ACC112 (cell line): ENCODE results near the gene CSNK1G3.
A peak's percentile ranks its signal among the peaks of the same experiment; 100 is the strongest.

Experiments
- H2AFZ ChIP-seq: fragments of 200-600 bp; sonication (generic); one replicate; pipeline ENCODE4 v1.6.0; 2017; ENCODE audit warnings: antibody characterized with exemption, low read length; ENCODE audit not compliant: unreplicated experiment
- H3K27ac ChIP-seq: fragments of 200-600 bp; sonication (generic); 2 replicates; pipeline ENCODE4 v1.5.1; 2014; ENCODE audit warnings: low read depth, mild to moderate bottlenecking, antibody characterized with exemption, low read length, moderate library complexity
- H3K27me3 ChIP-seq: fragments of 200-600 bp; sonication (generic); 2 replicates; pipeline ENCODE4 v1.6.1; 2014; ENCODE audit warnings: mild to moderate bottlenecking, antibody characterized with exemption, low read length, moderate library complexity, mixed read lengths; ENCODE audit not compliant: insufficient read depth
- H3K36me3 ChIP-seq: fragments of 200-600 bp; sonication (generic); 2 replicates; pipeline ENCODE4 v1.6.1; 2016; ENCODE audit warnings: mild to moderate bottlenecking, antibody characterized with exemption, low read length, moderate library complexity, mixed read lengths; ENCODE audit not compliant: insufficient read depth
- H3K4me1 ChIP-seq: fragments of 200-600 bp; sonication (generic); one replicate; pipeline ENCODE4 v1.6.1; 2016; ENCODE audit warnings: low read length, mixed read lengths; ENCODE audit not compliant: insufficient read depth, unreplicated experiment, control insufficient read depth
- H3K4me3 ChIP-seq: fragments of 200-600 bp; sonication (generic); 2 replicates; pipeline ENCODE4 v1.5.1; 2014; ENCODE audit warnings: mild to moderate bottlenecking, low read depth, low read length
- H3K79me2 ChIP-seq: fragments of 200-600 bp; sonication (generic); one replicate; pipeline ENCODE4 v1.6.0; 2016; ENCODE audit warnings: low read length; ENCODE audit not compliant: control insufficient read depth, unreplicated experiment, insufficient read depth

CSNK1G3 gene

DNA sequence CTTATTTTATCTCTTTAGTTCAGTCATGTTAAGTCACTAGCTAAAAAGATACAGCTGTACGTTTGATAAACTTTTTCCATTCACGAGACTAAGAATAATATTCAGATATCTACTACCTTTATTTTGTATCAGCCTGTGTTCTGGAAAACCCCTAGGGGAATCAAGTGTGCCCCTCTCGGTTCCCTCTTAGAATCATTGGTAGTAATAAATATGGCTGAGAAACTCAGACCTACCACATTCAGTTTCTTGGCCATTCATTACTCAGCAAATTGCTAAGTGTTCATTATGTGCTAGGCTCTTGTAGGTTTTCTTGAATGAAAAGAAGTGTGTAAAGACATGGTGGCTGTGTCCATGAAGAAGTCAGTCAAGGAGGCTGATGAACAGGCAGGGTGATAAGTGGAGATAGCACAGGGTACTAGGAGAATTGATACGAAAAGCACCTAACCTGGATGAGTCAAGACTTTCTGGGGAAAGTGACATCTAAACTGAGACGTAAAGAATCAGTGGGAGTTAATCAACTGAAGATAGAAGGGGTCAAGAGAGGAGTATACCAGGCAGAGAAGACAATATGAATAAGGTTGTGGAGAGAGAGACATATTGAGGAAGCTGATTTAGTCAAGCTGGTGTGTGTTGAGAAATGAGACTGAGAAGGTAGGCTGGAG is 86.2 kb downstream of the CSNK1G3 start:
- no peak overlapping the region for H2AFZ ChIP-seq
- no peaks in the 10 kb centered on the region for H3K79me2 ChIP-seq
- no peaks in the 10 kb centered on the region for H3K27me3 ChIP-seq
- no peak overlapping the region for H3K4me3 ChIP-seq
- H3K36me3 ChIP-seq: peaks cover 13% of the 10 kb centered on the region
- peaks cover 10% of the 10 kb centered on the region for H3K4me1 ChIP-seq
- H3K27ac ChIP-seq: no peak overlapping the region

DNA sequence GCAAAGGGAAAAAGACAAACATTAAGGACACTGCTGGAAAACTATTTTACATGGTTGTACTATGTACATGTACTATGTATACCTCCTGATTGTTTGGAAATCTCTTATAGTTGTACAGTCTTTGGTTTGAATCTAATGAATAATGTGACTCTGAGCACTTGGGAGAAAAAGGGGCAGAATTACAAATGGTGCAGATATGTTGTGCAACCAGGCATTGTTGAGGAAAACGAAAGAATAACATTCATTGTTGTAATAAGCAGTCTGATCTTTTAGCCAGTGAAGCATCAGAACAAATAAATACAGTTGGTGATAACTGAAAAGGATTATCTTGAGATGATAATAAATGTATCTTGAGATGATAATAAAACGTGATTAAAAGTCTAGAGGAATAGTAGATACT is 87.2 kb downstream of the CSNK1G3 start:
- 0 out of 2 replicates have a peak overlapping the region, but pooled peaks have one; percentile 10 for H3K4me3 ChIP-seq
- H3K4me1 ChIP-seq: peaks cover 10% of the 10 kb centered on the region
- peak overlapping the region; percentile 44 for H2AFZ ChIP-seq
- no peaks in the 10 kb centered on the region for H3K27me3 ChIP-seq
- H3K79me2 ChIP-seq: no peaks in the 10 kb centered on the region
- peaks cover 13% of the 10 kb centered on the region for H3K36me3 ChIP-seq
- peak overlapping the region; percentile 26 for H3K27ac ChIP-seq

DNA sequence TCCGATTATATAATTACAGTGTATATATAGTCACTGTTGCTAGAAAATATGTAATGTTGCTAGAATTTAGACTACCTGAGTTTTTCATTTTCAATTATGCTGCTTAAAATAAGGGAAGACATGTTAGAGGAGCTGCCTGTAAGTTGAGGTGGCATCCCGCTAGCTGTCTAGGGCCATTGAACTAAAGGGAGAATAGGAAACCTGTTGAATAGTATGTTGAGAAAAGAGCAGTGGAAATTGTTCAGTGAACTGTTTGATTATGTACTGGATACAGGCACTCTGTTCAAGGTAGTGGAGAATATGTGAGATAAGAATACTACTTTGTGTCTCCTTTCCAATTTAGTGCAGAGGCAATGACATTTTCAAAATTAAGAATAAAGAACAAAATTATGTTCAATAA is 89.6 kb downstream of the CSNK1G3 start:
- Histone ChIP-seq H3K36me3 (peaks cover 1% of the 10 kb centered on the region; the same call in 1 of the 2 replicates), H3K4me1 (peaks cover 10% of the 10 kb centered on the region), H3K27me3 (no peaks in the 10 kb centered on the region), H3K79me2 (no peaks in the 10 kb centered on the region), H3K27ac (no peak overlapping the region), H2AFZ (no peak overlapping the region), H3K4me3 (no peak overlapping the region)

DNA sequence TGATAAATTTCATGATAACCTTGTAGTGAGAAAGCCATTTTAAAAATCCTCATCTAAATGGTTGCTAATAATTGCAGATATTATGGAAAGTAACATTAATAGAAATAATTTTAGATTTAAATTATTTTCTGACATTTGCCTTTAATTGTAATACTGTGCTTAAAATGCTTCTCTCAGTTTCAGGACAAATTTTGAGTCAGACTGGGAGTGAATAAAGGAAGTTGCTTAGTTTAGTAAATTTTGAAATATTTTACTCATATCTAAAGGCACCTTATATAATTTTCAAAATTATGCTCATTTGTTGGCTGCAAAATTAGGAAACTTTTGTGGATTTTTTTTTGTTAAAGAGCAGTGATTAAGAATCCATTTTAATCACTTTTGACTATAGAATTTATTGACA is 93.8 kb downstream of the CSNK1G3 start:
- H3K27ac ChIP-seq: no peak overlapping the region

DNA sequence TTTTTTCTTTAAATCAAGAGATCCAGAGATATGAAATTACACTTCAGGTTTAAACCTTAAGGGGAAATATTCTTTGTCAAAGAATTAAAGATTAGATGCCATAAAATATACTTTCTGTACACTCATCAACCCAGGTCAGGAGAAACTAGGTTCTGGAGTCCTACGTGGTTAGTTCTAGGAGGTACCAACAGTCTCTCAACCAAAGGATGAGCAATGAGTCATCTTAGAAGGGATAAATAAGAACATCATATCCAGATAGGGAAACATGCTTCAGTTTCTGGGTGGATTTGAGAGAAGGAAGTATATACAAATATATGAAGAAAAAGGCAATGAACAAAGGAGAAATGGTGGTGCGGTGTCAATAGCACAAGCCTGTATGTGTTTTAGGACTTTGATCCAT is 98.2 kb downstream of the CSNK1G3 start:
- H3K27ac ChIP-seq: no peak overlapping the region
- no peak overlapping the region for H3K4me3 ChIP-seq
- H2AFZ ChIP-seq: no peak overlapping the region
- H3K36me3 ChIP-seq: no peaks in the 10 kb centered on the region
- no peaks in the 10 kb centered on the region for H3K27me3 ChIP-seq
- no peaks in the 10 kb centered on the region for H3K4me1 ChIP-seq
- no peaks in the 10 kb centered on the region for H3K79me2 ChIP-seq

More for the DNA sequence above, 93.8 kb downstream of the CSNK1G3 start:
- Histone ChIP-seq H3K36me3 (no peaks in the 10 kb centered on the region), H3K4me3 (no peak overlapping the region), H3K4me1 (no peaks in the 10 kb centered on the region), H2AFZ (no peak overlapping the region), H3K79me2 (no peaks in the 10 kb centered on the region), H3K27me3 (no peaks in the 10 kb centered on the region)

DNA sequence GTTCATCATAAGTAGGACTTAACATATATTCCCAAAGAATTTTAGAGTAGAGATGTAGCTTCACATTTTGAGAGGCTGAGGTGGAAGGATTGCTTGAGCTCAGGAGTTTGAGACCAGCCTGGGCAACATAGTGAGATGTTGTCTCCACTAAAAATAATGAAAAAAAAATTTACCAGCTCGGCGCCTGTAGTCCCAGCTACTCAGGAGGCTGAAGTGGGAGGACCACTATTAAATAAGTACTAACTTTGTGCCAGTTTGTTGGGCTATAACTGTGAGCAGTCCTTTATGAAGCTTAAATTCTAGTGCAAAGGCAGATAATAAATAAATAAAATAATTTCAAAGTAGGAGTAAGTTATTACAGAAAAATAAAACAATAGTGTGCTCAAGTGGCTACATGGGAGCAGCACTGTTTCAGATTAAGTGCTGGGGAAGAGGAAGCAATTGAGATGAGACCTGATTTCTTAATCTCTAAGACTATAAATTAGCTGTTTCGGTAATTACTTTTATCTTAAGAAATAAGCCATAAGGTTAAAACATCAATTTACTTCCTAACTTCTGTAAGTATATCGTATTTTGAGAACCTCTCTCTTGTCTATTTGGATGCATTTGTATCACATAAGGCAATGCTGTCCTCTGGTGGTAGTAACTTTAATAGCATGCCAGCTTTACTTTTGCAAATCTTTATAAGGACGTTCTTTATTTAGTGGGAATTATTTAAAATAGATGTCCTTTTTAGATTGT is 98.9 kb downstream of the CSNK1G3 start:
- Histone ChIP-seq H2AFZ (no peak overlapping the region), H3K36me3 (no peaks in the 10 kb centered on the region), H3K27ac (no peak overlapping the region), H3K4me1 (no peaks in the 10 kb centered on the region), H3K79me2 (no peaks in the 10 kb centered on the region), H3K27me3 (no peaks in the 10 kb centered on the region), H3K4me3 (no peak overlapping the region)

DNA sequence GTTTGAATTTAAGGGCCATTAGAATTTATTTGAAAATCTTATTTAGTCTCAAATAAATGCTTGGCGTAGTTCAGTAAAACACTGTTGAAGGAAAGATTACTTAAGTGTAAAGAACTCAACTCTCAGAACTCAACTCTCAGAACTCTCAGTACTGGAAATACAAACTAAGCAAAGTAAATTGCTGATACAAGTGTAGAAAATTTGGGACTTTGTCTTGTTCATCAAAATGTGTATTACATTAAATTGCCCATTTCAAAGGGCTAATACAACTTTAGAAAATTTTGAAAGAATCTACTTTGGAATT is 99.4 kb downstream of the CSNK1G3 start:
- Histone ChIP-seq H3K27me3 (no peaks in the 10 kb centered on the region), H3K27ac (no peak overlapping the region), H3K4me3 (no peak overlapping the region), H3K36me3 (no peaks in the 10 kb centered on the region), H3K79me2 (no peaks in the 10 kb centered on the region), H2AFZ (no peak overlapping the region), H3K4me1 (no peaks in the 10 kb centered on the region)

DNA sequence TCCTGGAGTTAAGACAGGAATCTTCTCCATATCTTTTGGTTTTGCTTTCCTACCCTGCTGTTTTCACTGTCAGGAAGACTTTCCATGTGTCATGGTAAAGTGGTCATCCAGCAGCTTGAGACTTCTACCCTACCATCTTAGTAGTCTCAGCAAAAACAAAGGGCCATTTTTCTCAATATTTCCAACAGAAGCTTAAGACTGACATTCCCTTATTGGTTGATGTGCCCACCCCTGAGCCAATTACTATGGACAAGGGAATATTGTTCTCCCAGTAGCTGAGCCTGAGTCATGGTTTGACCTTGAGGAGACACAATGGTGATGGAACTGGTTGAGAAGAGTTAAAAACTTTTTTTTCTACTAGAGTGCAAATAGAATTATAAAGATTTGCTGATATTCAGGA is 105.6 kb downstream of the CSNK1G3 start:
- H3K79me2 ChIP-seq: no peaks in the 10 kb centered on the region
- H3K4me3 ChIP-seq: no peak overlapping the region

DNA sequence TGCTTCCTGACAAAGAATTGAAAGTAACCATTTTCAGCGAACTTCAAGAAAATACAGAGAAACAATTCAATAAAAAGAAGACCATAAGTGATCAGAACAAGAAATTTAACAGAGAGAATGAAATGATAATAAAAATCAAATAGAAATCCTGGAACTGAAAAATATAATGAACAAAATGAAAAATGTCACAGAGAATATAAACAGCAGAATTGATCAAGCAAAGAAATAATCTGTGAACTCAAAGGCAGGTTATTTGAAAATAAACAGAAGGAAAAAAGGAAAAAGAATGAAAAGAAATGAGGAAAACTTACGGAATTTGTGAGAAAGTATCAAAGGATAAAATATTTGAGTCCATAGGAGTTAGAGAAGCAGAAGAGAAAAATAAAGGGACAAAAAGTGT is 114.1 kb downstream of the CSNK1G3 start:
- Histone ChIP-seq H3K4me3 (no peak overlapping the region), H3K4me1 (no peaks in the 10 kb centered on the region), H3K36me3 (no peaks in the 10 kb centered on the region), H3K79me2 (no peaks in the 10 kb centered on the region), H2AFZ (no peak overlapping the region), H3K27me3 (peaks cover 12% of the 10 kb centered on the region), H3K27ac (no peak overlapping the region)

More for the DNA sequence above, 105.6 kb downstream of the CSNK1G3 start:
- H3K27ac ChIP-seq: no peak overlapping the region
- no peaks in the 10 kb centered on the region for H3K4me1 ChIP-seq
- H2AFZ ChIP-seq: no peak overlapping the region
- H3K36me3 ChIP-seq: peaks cover 5% of the 10 kb centered on the region; the same call in 1 of the 2 replicates
- H3K27me3 ChIP-seq: no peaks in the 10 kb centered on the region

DNA sequence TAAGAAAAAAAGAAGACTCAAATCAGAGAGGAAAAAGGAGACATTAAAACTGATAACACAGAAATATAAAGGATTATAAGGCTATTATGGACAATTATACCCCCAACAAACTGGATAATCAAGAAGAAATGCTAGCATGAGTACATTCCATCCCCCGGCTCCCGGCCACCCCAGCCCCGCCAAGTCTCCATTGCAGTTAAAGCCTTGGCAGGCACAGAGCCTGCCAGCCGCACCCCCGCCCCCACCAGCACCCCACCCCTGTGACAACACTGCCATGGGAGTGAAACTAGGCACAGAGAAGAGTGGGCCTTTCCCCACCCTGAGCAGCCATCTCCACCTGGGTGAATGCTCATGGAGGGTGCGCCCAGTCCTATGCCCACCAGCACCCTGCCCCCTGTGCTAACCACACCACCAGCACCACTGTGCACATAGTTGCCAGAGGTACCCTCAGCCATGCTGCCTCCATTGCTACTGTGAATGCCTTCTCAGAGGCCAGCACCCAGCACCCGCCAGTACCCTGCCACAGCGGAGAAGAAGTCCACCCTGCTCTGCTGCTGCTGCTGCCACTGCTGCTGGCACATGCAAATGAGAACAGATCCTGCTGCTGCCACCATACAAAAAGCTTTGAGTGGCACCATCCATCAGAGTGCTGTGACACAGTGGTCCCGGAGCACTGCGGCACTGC is 117.0 kb downstream of the CSNK1G3 start:
- Histone ChIP-seq H3K4me3 (no peak overlapping the region), H3K36me3 (no peaks in the 10 kb centered on the region), H3K27me3 (peaks cover 16% of the 10 kb centered on the region), H3K4me1 (no peaks in the 10 kb centered on the region), H3K79me2 (no peaks in the 10 kb centered on the region), H3K27ac (no peak overlapping the region), H2AFZ (no peak overlapping the region)
